CD4-positive, alpha-beta T cell treated with Interleukin-6 for 4 hours (primary cell): ENCODE results near the gene APC2.
"Not testable (repeated sequence)": the region's sequence is repeated elsewhere in the genome, so short reads cannot be mapped to it uniquely, and the experiment has no call there.

Experiments used
- DNase-seq: peaks from one replicate; pipeline ENCODE4 v3.0.0-alpha.2; 2020; ENCODE audit warnings: mixed read lengths

APC2 gene

GRCh38 chr19:1412995-1413800 lies 36.7 kb upstream of the APC2 start:
- no peak for DNase-seq

GRCh38 chr19:1416014-1416841 lies 33.7 kb upstream of the APC2 start:
- no peak for DNase-seq

- no peak for DNase-seq
Observed at GRCh38 chr19:1417145-1417544, 32.8 kb upstream of the APC2 start.

- DNase-seq: no peak
Observed at GRCh38 chr19:1417681-1418495, 32.0 kb upstream of the APC2 start.

GRCh38 chr19:1418496-1418775 lies 31.5 kb upstream of the APC2 start:
- DNase-seq: no peak

GRCh38 chr19:1418951-1419738 lies 30.8 kb upstream of the APC2 start:
- DNase-seq: no peak

- not testable (repeated sequence) for DNase-seq
Observed at GRCh38 chr19:1420085-1420484, 29.8 kb upstream of the APC2 start.

GRCh38 chr19:1420590-1420989 lies 29.3 kb upstream of the APC2 start:
- no peak for DNase-seq

- no peak for DNase-seq
Observed at GRCh38 chr19:1421218-1421957, 28.5 kb upstream of the APC2 start.

- DNase-seq: no peak
Observed at GRCh38 chr19:1421958-1422305, 28.0 kb upstream of the APC2 start.

GRCh38 chr19:1422360-1422759 lies 27.6 kb upstream of the APC2 start:
- no peak for DNase-seq

- no peak for DNase-seq
Observed at GRCh38 chr19:1422943-1423342, 27.0 kb upstream of the APC2 start.

GRCh38 chr19:1423436-1424191 lies 26.3 kb upstream of the APC2 start:
- DNase-seq: no peak

GRCh38 chr19:1424192-1424955 lies 25.5 kb upstream of the APC2 start:
- DNase-seq: no peak

- DNase-seq: no peak
Observed at GRCh38 chr19:1425102-1425837, 24.7 kb upstream of the APC2 start.

GRCh38 chr19:1425902-1426301 lies 24.0 kb upstream of the APC2 start:
- no peak for DNase-seq

GRCh38 chr19:1426736-1427135 lies 23.2 kb upstream of the APC2 start:
- no peak for DNase-seq

GRCh38 chr19:1427221-1427920 lies 22.6 kb upstream of the APC2 start:
- no peak for DNase-seq

GRCh38 chr19:1428738-1429391 lies 21.1 kb upstream of the APC2 start:
- DNase-seq: no peak
